Prostate gland (tissue), 2 donors: ENCODE results near the gene USP17L19.
"Not testable (repeated sequence)": the region's sequence is repeated elsewhere in the genome, so short reads cannot be mapped to it uniquely, and the experiment has no call there.

Experiments
- CTCF ChIP-seq, 4 experiments: fragments of 200-600 bp in 2 of 4; fragments of 450-650 bp in 2 of 4; sonication (generic) in 2 of 4; IDR thresholded peaks; 1 replicate in 3 of 4; 2 replicates in 1 of 4; pipeline ENCODE4 v1.5.1; 2016 to 2019; ENCODE audit warnings: antibody characterized with exemption in 4 of 4, mild to moderate bottlenecking in 2 of 4, moderate library complexity in 2 of 4
- POLR2A ChIP-seq: fragments of 450-650 bp; IDR thresholded peaks from one replicate; pipeline ENCODE4 v1.6.1; 2016; ENCODE audit warnings: antibody characterized with exemption, mild to moderate bottlenecking
- POLR2AphosphoS5 ChIP-seq: sonication (generic); formaldehyde crosslinking; IDR thresholded peaks from one replicate; pipeline ENCODE4 v1.6.1; 2017; ENCODE audit warnings: antibody characterized with exemption

- TF ChIP-seq CTCF (IDR thresholded peaks at IDR 0.05); POLR2A; POLR2AphosphoS5: not testable (repeated sequence)
Measured at GRCh38 chr4:9253078-9253477, at the start of gene USP17L19.
